PC-3 (cell line): ENCODE measurements around the gene ACR. TPM values are rescaled to one million over a fixed set of nuclear protein-coding genes. Genes with fewer than 3 reads are reported as not detected.

Experiments used
- ATAC-seq: fragments of 200-7000 bp; cut with Tn5 transposase; 2 replicates; pipeline ENCODE4 v1.9.1; 2020; ENCODE audit warnings: mild to moderate bottlenecking, moderate library complexity
- BruUV-seq: library from RNA; stranded (reverse); fragments of 400-500 nt; replicated peaks from 2 replicates; lab custom pipeline; 2021; lab: Mats Ljungman, UMichigan
- CTCF ChIA-PET: fragments of 300-600 bp; sonication (Branson Sonifier 250); formaldehyde crosslinking; loops from one replicate; lab custom pipeline; 2022; ENCODE audit warnings: antibody characterized with exemption; lab: Charles Lee
- POLR2A ChIA-PET: fragments of 300-600 bp; sonication (Branson Sonifier 250); formaldehyde crosslinking; loops from one replicate; lab custom pipeline; 2022; ENCODE audit warnings: antibody characterized with exemption; ENCODE audit not compliant: unreplicated experiment; lab: Charles Lee
- DNase-seq: peaks from one replicate; pipeline ENCODE4 v3.0.0-alpha.2; 2015
- H2AFZ ChIP-seq: fragments of 300-600 bp; sonication (generic); 2 replicates; pipeline ENCODE4 v1.6.0; 2016; ENCODE audit warnings: antibody characterized with exemption, low read length
- H3F3A ChIP-seq: fragments of 300-600 bp; sonication (generic); one replicate; pipeline ENCODE4 v1.6.0; 2017; ENCODE audit warnings: antibody characterized with exemption, low read length, control low read depth, mild to moderate bottlenecking; ENCODE audit not compliant: unreplicated experiment
- H3K27ac ChIP-seq: fragments of 300-600 bp; sonication (generic); 2 replicates; pipeline ENCODE4 v1.5.1; 2016; ENCODE audit warnings: mild to moderate bottlenecking, low read length
- H3K27me3 ChIP-seq: fragments of 300-600 bp; sonication (generic); 2 replicates; pipeline ENCODE4 v1.6.1; 2016; ENCODE audit warnings: low read length, mixed read lengths
- H3K36me3 ChIP-seq: fragments of 300-600 bp; sonication (generic); 2 replicates; pipeline ENCODE4 v1.6.1; 2016; ENCODE audit warnings: low read depth, mixed run types, low read length, mixed read lengths
- H3K4me1 ChIP-seq: fragments of 300-600 bp; sonication (generic); 2 replicates; pipeline ENCODE4 v1.5.1; 2016; ENCODE audit warnings: low read length; ENCODE audit not compliant: insufficient read depth
- H3K4me2 ChIP-seq: fragments of 300-600 bp; sonication (generic); 2 replicates; pipeline ENCODE4 v1.6.0; 2016; ENCODE audit warnings: low read length
- H3K4me3 ChIP-seq: fragments of 300-600 bp; sonication (generic); 2 replicates; pipeline ENCODE4 v1.5.1; 2016; ENCODE audit warnings: mild to moderate bottlenecking, low read length, mixed read lengths
- H3K79me2 ChIP-seq: fragments of 300-600 bp; sonication (generic); 2 replicates; pipeline ENCODE4 v1.6.1; 2017; ENCODE audit warnings: low read length, mixed read lengths
- H3K9ac ChIP-seq: fragments of 300-600 bp; sonication (generic); 2 replicates; pipeline ENCODE4 v1.6.0; 2016; ENCODE audit warnings: mild to moderate bottlenecking, low read length
- H3K9me2 ChIP-seq: fragments of 300-600 bp; sonication (generic); replicated peaks from 2 replicates; pipeline ENCODE4 v1.6.1; 2016; ENCODE audit warnings: mixed run types, low read length, mixed read lengths
- H3K9me3 ChIP-seq: fragments of 300-600 bp; sonication (generic); 2 replicates; pipeline ENCODE4 v1.6.1; 2016; ENCODE audit warnings: low read length, mixed read lengths
- H4K20me1 ChIP-seq: fragments of 300-600 bp; sonication (generic); 2 replicates; pipeline ENCODE4 v1.6.1; 2016; ENCODE audit warnings: low read length, mixed read lengths
- EZH2 ChIP-seq: fragments of 300-600 bp; sonication (generic); IDR thresholded peaks from one replicate; pipeline ENCODE4 v1.6.1; 2017; ENCODE audit warnings: antibody characterized with exemption, mild to moderate bottlenecking, low read length; ENCODE audit not compliant: unreplicated experiment
- EZH2phosphoT487 ChIP-seq: fragments of 300-600 bp; sonication (generic); IDR thresholded peaks from 2 replicates; pipeline ENCODE4 v1.6.1; 2018; ENCODE audit warnings: mild to moderate bottlenecking, antibody characterized with exemption, low read length, borderline replicate concordance
- intact Hi-C: fragments of 100-400 bp; cut with micrococcal nuclease; formaldehyde crosslinking; loops from 2 replicates; pipeline ENCODE4 v1.9.0; 2023
- total RNA-seq: library from RNA; depleted of rRNA; stranded (reverse); fragments of >200 nt; gene quantifications from 2 replicates; pipeline ENCODE4 v1.2.3, GENCODE V29; 2014
- TF ChIP-seq, protein P1 (sequence below): fragments of 300-600 bp; sonication (generic); conservative IDR thresholded peaks from 2 replicates; pipeline ENCODE4 v1.5.1; 2017; ENCODE audit warnings: antibody characterized with exemption, low read depth, mild to moderate bottlenecking, low read length

ACR gene
- total RNA-seq, 1 experiment from 2014 or later, result not detected

DNA sequence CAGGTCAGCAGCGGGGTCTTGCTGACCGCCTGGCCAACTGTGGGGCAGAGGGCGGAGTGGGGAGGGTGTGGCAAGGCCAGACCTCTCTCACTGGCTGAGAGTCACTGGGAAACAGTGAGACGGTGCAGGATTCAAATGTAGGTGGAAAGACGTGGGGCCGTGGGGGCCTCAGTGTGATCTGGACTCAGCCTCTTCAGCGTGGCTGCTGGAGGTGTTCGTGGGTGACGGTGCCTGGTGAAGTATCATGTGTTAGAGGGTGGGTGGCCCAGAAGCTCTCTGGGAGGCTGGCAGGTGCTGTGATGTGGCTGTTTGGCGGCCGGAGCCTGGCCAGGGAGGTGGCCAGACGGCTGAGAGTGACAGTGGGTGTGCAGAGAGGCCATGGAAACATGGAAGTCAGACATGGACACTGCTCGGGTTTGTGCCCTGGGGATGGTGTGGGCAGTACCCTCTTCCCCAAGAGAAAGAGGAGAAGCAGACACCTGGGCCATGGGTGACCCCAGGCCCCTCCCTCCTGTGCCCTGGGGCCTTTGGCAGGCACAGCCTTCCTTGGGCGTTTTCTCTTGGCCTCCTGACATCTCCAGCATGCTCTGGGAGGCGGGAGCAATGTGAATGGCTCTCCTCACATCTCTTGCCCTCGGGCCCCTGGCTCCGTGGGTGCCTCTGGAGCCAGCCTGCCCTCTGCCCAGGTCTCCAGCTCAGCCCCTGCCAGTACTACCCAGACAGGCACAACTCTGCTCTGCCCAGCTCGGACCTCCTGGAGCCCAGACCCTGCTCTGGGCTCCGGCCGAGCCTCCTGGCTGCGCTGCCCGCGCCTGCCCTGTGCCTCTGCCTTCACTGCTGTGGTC is 10.1 kb upstream of the ACR start:
- POLR2A ChIA-PET, result no interaction called here
- no TSS peak for BruUV-seq
- intact Hi-C loops, result no loop called here
- Histone ChIP-seq H3K4me2 (no peak overlapping the region), H3K27me3 (no peaks in the 10 kb centered on the region), H2AFZ (no peak overlapping the region), H3K79me2 (no peaks in the 10 kb centered on the region), H4K20me1 (no peaks in the 10 kb centered on the region), H3K9ac (no peak overlapping the region), H3K9me3 (no peaks in the 10 kb centered on the region), H3K27ac (no peak overlapping the region), H3K4me1 (no peaks in the 10 kb centered on the region; the same call in 1 of the 2 replicates), H3K9me2 (no peaks in the 10 kb centered on the region), H3F3A (no peaks in the 10 kb centered on the region), H3K36me3 (no peaks in the 10 kb centered on the region), H3K4me3 (no peak overlapping the region)
- DNase-seq (no peak), ATAC-seq (no peak)
- CTCF ChIA-PET, result no interaction called here
- TF ChIP-seq, protein P1, sequence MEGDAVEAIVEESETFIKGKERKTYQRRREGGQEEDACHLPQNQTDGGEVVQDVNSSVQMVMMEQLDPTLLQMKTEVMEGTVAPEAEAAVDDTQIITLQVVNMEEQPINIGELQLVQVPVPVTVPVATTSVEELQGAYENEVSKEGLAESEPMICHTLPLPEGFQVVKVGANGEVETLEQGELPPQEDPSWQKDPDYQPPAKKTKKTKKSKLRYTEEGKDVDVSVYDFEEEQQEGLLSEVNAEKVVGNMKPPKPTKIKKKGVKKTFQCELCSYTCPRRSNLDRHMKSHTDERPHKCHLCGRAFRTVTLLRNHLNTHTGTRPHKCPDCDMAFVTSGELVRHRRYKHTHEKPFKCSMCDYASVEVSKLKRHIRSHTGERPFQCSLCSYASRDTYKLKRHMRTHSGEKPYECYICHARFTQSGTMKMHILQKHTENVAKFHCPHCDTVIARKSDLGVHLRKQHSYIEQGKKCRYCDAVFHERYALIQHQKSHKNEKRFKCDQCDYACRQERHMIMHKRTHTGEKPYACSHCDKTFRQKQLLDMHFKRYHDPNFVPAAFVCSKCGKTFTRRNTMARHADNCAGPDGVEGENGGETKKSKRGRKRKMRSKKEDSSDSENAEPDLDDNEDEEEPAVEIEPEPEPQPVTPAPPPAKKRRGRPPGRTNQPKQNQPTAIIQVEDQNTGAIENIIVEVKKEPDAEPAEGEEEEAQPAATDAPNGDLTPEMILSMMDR, result no peak
- TF ChIP-seq EZH2phosphoT487, result no peak
- no peak for TF ChIP-seq EZH2

DNA sequence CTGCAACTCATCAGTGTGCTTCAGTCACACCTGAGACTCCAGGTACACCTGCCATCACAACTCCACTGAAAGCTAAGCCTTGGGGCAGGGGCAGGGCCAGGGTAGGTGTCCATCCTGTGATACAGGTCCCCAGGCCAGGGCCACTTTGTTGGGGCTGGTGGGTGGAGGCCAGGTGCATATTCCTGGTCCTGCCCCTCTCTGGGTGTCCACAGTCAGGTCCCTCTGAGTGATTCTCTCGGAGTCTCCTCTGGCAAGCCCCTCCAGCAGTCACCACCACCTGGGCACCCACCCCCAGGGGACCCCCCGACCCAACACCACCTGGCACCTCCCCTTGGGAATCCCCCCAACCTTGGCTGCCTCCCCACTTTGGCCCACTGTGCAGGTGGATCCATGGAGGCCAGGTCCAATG is 9.5 kb upstream of the ACR start:
- ATAC-seq, result no peak
- Histone ChIP-seq H3K79me2 (no peaks in the 10 kb centered on the region), H3F3A (no peaks in the 10 kb centered on the region), H3K9me3 (no peaks in the 10 kb centered on the region), H3K4me2 (no peak overlapping the region), H3K4me3 (no peak overlapping the region), H3K27me3 (no peaks in the 10 kb centered on the region), H2AFZ (no peak overlapping the region), H4K20me1 (no peaks in the 10 kb centered on the region), H3K9me2 (no peaks in the 10 kb centered on the region), H3K4me1 (no peaks in the 10 kb centered on the region; the same call in 1 of the 2 replicates), H3K9ac (no peak overlapping the region), H3K27ac (no peak overlapping the region), H3K36me3 (no peaks in the 10 kb centered on the region)
- no TSS peak for BruUV-seq
- TF ChIP-seq EZH2, result no peak
- no peak for DNase-seq
- ChIA-PET POLR2A (no interaction called here), CTCF (no interaction called here)
- intact Hi-C loops, result no loop called here

DNA sequence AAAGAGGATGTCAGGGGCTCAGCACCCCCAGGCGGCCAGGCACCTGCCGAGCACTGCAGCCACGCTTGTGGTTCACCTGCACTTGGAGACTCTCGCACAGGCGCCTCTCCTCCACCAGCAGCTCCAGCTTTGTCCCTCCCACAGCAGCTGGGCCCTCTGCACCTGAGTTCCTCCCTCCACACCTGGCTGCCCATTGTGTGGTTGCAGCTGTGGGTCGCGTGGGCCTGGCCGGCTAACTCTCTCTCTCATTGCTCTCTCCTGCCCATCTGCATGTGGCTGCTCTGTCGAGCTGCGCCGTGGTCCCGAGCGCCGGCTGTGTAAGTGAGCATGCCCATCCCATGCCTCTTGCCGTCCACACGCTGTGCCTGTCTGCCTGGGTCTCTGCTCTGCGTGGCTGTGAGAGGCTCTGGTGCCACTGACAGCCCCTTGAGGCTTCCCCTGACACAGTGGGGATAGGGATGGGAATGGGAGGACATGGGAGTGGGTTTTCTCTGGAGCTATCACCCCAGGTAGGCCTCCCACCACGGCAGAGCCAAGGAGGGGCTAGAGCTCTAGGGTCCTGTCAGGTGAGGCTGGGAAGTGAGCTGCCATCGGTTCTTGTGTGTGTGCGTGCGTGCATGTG is 8.5 kb upstream of the ACR start:
- POLR2A ChIA-PET, result no interaction called here
- Histone ChIP-seq H3F3A (no peaks in the 10 kb centered on the region), H3K79me2 (no peaks in the 10 kb centered on the region), H3K4me2 (no peak overlapping the region), H3K27me3 (no peaks in the 10 kb centered on the region), H4K20me1 (no peaks in the 10 kb centered on the region), H3K36me3 (no peaks in the 10 kb centered on the region), H3K9ac (no peak overlapping the region), H2AFZ (no peak overlapping the region), H3K4me3 (no peak overlapping the region), H3K9me3 (no peaks in the 10 kb centered on the region), H3K4me1 (no peaks in the 10 kb centered on the region; the same call in 1 of the 2 replicates), H3K27ac (no peak overlapping the region), H3K9me2 (no peaks in the 10 kb centered on the region)
- no peak for TF ChIP-seq EZH2
- TF ChIP-seq, protein P1, result no peak
- intact Hi-C loops, result no loop called here
- BruUV-seq, result no TSS peak
- no peak for ATAC-seq
- CTCF ChIA-PET, result no interaction called here
- no peak for DNase-seq
